ENCODE results near the gene VPS37B.
"Not testable (repeated sequence)": the region's sequence is repeated elsewhere in the genome, so short reads cannot be mapped to it uniquely, and the experiment has no call there.

Gene VPS37B

GRCh38 chr12:122895704-122896636 is at the start of gene VPS37B:
VPS37B (minus strand) TSS chr12:122896124; CDS start chr12:122896062, 62 bp downstream.
- DNase-seq (ENCODE audit: low spot score) = peak; percentile 74

DNA sequence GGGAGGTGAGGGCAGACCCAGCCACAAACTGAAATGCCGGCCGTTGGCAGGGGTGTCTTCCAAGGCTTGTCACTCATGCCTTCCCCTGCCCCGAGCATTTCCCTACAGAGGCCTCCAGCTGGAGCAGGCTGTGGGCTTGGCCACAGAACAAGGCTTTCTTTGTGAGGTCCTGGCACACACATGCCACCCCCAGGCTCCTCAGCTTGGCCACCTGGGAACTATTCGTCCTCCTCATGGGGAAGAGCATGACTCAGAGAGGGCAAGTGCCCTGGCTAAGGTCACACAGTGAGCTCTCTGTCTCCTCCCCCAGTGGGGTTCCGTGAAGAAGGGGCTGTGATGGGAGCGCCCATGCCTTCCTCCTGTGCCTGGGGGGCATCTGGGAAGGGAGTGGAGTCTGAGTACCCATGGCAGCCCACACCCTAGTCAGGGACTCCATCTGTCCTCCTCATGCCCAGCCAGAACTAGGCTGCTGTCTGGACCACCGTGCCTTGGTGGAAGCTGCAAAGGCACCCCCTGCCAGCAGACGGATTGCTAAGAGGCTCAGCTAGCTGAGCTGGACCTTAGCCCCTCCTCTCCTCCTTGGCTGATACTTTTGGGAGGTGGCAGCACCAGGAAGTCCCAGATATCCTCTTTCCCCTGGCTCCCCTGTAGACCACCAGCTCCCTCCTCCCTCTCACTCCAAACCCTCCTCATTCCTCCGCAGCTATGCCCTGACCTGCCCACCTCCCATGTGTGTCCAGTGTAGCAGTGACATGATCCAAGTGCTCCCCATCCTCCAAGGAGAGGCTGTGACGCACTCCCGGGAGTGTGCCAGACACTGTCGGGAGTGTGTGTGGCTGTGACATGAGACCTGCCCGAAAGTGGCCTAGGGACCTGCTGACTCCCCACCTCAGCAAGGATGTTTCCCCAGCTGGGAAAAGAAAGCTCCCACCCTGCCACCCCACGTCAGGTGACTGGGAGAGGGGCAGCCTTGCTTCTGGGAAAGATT is 49.0 kb upstream of the VPS37B start:
- peak; percentile 83 for DNase-seq (ENCODE audit: low spot score)

DNA sequence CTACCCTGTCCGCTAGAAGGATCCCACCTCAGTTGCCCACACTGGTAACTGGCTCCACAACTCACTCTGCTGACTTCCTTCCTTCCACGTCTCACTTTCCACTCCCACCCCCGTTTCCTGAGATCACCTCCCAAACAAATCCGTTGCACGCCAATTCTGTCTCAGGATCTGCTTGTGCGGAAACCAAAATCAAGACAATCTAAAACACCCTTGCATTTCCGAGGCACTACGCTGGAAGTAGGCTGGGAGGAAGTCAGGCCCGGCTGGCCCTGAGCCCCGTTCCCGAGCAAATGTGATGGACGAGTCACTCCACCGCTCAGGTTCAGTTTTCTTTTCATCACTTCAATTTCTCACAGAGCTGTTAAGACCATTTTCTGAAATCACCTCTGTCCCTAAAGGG is 47.3 kb upstream of the VPS37B start:
- DNase-seq (ENCODE audit: low spot score) = no peak

DNA sequence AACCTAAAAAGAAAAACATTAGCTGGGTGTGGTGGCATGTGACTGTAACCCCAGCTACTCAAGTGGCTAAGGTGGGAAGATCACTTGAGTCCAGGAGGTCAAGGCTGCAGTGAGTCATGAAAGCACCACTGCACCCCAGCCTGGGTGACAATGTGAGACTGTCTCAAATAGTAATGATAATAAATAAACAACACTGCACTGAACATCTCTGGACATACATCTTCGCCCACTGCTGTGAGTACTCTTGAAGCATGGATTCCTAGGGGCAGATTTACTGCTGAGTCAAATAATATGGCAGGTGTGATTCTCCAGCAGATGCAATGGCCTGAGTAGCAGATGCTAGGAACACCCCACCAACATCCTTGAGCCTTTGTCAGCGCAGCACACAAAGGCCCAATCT is 46.7 kb upstream of the VPS37B start:
- no peak for DNase-seq (ENCODE audit: low spot score)

GRCh38 chr12:122941351-122941750 is 45.4 kb upstream of the VPS37B start:
- DNase-seq (ENCODE audit: low spot score) = not testable (repeated sequence)

- no peak for DNase-seq (ENCODE audit: low spot score)
These were observed 43.2 kb upstream of the VPS37B start for GRCh38 chr12:122939125-122939524.

- no peak for DNase-seq (ENCODE audit: low spot score)
These were observed 41.7 kb upstream of the VPS37B start for GRCh38 chr12:122937622-122938091.

GRCh38 chr12:122935318-122935717 is 39.4 kb upstream of the VPS37B start:
- no peak for DNase-seq (ENCODE audit: low spot score)

DNA sequence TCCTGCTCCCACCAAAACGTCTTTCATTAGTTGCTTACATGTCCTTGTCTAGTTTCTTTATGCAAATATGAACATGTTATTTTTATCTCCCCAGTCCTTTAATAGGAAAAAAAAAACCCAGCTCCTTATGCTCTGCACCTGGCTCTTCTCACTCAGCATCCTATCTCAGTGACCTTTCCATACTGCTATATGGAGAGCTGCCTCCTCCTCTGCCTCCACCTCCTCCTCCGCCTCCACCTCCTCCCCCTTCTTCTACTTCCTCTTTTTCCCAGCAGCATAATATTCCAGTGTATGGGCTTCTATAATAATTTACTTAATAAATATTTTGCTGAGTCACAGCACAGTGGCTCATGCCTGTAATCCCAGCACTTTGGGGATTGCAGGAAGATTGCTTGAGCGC is 38.8 kb upstream of the VPS37B start:
- DNase-seq (ENCODE audit: low spot score) = no peak

GRCh38 chr12:122932207-122932606 is 36.3 kb upstream of the VPS37B start:
- no peak for DNase-seq (ENCODE audit: low spot score)

- no peak for DNase-seq (ENCODE audit: low spot score)
These were observed 33.9 kb upstream of the VPS37B start for GRCh38 chr12:122929812-122930211.

DNA sequence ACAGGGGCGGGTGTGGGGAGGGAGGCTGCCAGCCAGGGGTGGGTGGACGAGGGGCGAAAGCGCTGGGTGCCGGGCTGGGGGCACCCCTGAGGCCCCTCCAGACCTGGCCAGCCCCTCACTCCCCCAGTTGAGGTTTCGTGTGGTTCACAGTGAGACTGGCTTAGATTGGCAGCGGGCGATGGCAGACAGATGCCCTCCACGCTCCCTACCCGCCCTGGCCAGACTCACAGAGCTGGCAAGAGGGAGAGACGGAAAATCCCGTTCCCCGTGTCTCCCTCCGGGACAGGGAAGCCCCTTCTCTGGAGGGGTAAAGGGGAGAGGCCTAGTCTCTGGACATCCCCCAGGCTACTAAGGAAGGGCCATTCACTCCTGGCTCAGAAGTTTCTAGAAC is 33.2 kb upstream of the VPS37B start:
- DNase-seq (ENCODE audit: low spot score) = no peak

- no peak for DNase-seq (ENCODE audit: low spot score)
These were observed 32.7 kb upstream of the VPS37B start for GRCh38 chr12:122928404-122929147.

DNA sequence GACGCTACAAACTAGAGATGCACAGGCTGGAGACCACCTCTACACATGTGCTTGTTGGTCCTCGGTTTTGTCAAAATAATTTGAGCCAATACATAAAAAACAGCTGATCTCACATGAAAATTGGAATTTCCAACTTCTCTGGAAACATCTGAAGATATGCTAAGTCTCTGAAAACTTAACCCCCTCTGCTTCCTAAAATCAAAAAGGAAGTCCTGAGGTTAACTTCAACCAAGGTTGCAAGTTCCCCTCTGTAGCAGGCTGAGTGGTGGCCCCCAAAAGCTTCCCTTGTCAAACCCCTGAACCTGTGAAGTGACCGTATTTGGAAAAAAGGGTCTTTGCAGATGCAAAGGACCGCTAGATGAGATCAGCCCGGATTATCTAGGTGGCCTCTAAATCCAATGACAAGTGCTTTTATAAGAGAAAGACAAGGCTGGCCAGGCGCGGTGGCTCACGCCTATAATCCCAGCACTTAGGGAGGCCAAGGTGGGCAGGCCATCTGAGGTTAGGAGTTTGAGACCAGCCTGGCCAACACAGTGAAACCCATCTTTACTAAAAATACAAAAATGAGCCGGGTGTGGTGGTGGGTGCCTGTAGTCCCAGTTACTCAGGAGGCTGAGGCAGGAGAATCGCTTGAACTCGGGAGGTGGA is 32.0 kb upstream of the VPS37B start:
- no peak for DNase-seq (ENCODE audit: low spot score)

DNA sequence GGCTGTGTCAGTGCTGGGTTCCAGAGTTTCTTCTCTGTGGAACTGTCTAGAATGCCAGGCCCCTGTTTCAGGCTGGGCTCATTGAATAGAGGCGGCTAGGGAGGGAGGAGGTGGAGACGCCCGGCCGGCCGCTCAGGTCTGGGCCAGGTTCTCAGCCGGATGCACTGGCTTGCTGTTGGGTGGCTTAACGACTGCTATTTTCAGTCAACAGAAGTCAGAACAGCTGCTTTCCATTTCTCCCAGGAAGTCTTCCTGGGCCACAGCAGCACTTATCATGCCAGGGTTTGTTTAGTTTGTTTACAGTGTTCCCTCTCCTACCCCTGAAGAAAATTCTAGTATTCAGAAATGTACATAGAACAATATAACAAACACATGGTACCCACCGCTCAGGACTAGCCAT is 26.0 kb upstream of the VPS37B start:
- no peak for DNase-seq (ENCODE audit: low spot score)

GRCh38 chr12:122920687-122921086 is 24.8 kb upstream of the VPS37B start:
- DNase-seq (ENCODE audit: low spot score) = no peak

- no peak for DNase-seq (ENCODE audit: low spot score)
These were observed 22.9 kb upstream of the VPS37B start for GRCh38 chr12:122918827-122919226.

GRCh38 chr12:122917507-122918121 is 21.7 kb upstream of the VPS37B start:
- no peak for DNase-seq (ENCODE audit: low spot score)

DNA sequence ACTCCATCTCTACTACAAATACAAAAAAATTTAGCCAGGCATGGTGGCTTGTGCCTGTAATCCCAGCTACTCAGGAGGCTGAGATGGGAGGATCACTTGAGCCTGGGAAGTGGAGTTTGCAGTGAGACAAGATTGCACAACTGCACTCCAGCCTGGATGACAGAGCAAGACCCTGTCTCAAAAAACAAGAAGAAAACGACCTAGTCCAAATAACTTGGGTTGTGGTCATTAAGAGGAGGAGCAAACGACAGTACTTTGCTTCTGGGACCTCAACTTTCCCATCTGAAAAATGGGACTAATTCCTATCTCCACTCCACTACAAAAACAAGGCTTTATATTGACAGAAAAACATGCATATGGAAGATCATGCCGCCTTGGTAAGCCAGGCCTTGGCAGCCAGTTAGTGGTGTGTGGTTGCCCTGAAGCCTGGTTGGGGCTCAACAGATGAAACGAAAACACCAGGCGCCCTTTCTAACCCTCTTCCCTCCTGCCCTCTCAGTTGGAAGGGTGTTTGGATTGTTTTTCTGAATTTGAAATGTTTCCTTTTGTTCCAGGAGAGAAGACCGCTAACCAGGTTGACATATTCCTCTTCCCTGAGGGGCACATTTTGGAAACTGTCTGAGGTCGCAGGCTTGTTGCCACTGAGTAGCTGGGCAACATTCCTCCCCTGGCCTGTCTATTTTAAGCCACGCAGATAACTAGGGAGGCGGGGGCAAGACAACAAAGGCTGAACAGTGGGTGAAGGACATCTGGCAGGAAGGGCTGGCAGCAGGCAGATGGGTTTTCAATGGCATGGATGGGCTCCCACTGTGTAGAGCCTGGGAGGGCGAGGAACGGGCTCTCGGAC is 13.7 kb upstream of the VPS37B start:
- DNase-seq (ENCODE audit: low spot score) = peak; percentile 84

DNA sequence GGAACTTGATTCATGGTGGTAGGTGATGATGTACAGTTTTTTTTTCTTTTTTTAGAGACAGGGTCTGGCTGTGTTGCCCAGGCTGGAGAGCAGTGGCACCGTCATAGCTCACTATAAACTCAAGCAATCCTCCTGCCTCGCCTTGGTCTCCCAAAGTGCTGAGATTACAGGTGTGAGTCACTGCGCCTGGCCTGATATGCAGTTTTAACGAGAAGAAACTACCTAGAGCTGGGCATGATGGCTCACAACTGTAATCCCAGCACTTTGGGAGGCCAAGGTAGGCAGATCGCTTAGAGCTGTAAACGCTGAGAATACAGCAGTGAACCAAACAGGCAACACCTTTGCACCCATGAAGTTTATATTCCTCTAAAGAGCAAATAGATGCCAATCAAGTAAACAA is 13.0 kb upstream of the VPS37B start:
- DNase-seq (ENCODE audit: low spot score) = no peak

All from putamen (tissue), 1 donor.